ENCODE results near the gene MOB2. TPM values are rescaled to one million over a fixed set of nuclear protein-coding genes. Genes with fewer than 3 reads are reported as not detected.

The MOB2 gene
- total and polyA plus RNA-seq, 2 donors (not counting 1 experiment from before 2014, with no cell fraction given) = 13.1 to 30.1 TPM

DNA sequence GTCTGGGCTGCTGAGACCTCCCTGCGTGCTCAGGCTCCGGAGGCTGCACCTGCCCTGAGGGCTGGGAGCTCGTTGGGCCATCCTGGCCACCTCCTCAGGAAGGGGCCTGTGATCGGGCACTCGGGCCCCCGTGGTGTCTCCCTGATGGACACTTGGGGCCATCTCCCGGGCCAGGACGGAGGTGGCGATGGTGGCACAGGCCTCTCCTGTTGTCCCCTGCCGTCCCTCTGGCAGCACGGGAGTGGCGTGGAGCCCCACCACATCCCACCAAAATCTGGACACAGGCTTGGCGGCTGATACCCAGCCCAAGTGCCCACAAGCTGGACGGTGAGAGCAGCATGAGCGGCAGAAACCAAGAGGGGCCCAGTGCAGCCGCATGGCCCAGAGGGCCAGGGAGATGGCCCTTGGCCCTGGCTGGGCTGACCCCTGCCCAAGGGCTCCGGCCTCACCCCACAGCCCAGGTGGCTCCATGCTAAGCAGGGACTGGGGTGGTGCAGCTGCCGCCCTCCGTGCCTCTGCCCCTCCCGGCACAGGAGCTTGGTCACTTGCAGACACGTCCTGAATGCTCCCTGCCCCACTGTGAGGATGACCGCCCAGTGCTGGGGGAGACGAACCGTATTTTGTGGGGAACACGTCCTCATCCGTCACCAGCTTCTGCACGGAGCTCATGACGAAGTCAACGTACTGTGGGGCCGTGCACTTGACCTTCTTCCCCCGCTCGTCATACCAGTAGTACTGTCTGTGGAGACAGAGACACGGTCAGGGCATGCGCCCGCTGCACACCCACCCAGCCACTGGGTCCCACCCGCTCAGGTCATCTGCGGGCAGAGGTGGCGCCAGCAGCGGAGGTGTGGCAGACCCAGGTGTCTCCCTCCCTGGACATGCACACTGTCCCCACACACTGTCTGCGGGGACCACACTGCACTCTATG, 15.6 kb downstream of the MOB2 start:
- H3K9me3 ChIP-seq (ENCODE audit: control insufficient read depth, insufficient read depth, low read depth, low read length) = no peaks in the 10 kb centered on the region
- peaks cover 1% of the 10 kb centered on the region for H3K36me3 ChIP-seq (ENCODE audit: control insufficient read depth, insufficient read depth, low read length)
- H2AFZ ChIP-seq (ENCODE audit: low read length) = no peak overlapping the region
- H3K9ac ChIP-seq (ENCODE audit: insufficient read depth, low read length) = no peak overlapping the region
- no peaks in the 10 kb centered on the region for H4K20me1 ChIP-seq (ENCODE audit: control insufficient read depth, extremely low read depth, insufficient read depth, low read length)
- no peaks in the 10 kb centered on the region for H3K4me1 ChIP-seq (ENCODE audit: control insufficient read depth, extremely low read depth, insufficient read depth, low read length)
- no peaks in the 10 kb centered on the region for H3K79me2 ChIP-seq (ENCODE audit: control insufficient read depth, insufficient read depth, low read length)
- H3K4me3 ChIP-seq (replicated peaks in 1 of 4; ENCODE audit: control extremely low read depth in 1 of 4, insufficient read depth in 1 of 4, low read depth in 3 of 4, low read length in 4 of 4) = no peak overlapping the region
- H3K27ac ChIP-seq (ENCODE audit: insufficient read depth, low read length) = no peak overlapping the region
- no peak overlapping the region for H3K4me2 ChIP-seq (ENCODE audit: extremely low read depth, insufficient read depth, low read length)
- DNase-seq (ENCODE audit: low read depth in 2 of 2) = no peak
- no peaks in the 10 kb centered on the region for H3K27me3 ChIP-seq (ENCODE audit: control insufficient read depth, insufficient read depth, low read length)
- TF ChIP-seq, protein P1, sequence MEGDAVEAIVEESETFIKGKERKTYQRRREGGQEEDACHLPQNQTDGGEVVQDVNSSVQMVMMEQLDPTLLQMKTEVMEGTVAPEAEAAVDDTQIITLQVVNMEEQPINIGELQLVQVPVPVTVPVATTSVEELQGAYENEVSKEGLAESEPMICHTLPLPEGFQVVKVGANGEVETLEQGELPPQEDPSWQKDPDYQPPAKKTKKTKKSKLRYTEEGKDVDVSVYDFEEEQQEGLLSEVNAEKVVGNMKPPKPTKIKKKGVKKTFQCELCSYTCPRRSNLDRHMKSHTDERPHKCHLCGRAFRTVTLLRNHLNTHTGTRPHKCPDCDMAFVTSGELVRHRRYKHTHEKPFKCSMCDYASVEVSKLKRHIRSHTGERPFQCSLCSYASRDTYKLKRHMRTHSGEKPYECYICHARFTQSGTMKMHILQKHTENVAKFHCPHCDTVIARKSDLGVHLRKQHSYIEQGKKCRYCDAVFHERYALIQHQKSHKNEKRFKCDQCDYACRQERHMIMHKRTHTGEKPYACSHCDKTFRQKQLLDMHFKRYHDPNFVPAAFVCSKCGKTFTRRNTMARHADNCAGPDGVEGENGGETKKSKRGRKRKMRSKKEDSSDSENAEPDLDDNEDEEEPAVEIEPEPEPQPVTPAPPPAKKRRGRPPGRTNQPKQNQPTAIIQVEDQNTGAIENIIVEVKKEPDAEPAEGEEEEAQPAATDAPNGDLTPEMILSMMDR (conservative IDR thresholded peaks at IDR 0.05 in 1 of 2, IDR thresholded peaks at IDR 0.05 in 1 of 2; ENCODE audit: low read depth in 1 of 2, low read length in 2 of 2) = no peak
- TF ChIP-seq EZH2 (IDR thresholded peaks at IDR 0.05; ENCODE audit: low read length, missing control alignments) = no peak

DNA sequence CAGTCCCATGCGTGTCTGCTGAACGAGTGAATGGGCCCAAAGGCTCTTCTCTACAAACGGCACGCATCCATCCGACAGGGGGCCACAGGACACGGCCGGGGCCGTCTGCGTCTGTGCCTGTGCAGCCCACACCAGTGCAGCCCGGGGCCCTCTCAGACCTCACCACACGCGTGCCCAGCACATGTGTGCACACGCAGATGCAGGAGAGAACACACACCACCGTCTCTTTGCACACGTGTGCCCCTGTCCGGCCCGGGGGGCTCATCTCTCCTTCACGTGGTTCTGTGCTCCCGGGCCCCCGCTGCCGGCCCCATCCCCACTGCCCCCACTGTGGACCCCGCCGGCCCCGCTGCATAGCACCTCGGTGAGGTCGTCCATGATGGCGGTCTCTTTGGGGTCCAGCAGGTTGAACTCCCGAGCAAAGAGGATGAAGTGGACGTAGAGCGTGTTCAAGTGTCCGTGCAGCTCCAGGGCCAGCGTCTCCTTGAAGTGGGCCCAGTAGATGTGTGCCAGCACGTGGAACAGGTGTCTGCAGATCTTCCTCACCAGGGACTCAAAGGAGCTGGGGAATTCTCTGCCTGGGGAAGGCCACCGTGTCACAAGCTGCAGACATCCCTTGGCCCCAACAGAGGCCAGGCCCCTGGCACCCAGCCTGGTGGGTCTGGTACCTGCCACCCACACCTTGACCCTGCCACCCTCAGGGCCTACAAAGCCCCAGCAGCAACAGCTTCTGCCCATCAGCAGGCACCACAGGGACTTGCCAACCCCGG, 16.5 kb downstream of the MOB2 start:
- Histone ChIP-seq H2AFZ (ENCODE audit: low read length) (no peak overlapping the region), H3K27ac (ENCODE audit: insufficient read depth, low read length) (no peak overlapping the region), H4K20me1 (ENCODE audit: control insufficient read depth, extremely low read depth, insufficient read depth, low read length) (no peaks in the 10 kb centered on the region), H3K4me1 (ENCODE audit: control insufficient read depth, extremely low read depth, insufficient read depth, low read length) (no peaks in the 10 kb centered on the region), H3K9me3 (ENCODE audit: control insufficient read depth, insufficient read depth, low read depth, low read length) (no peaks in the 10 kb centered on the region), H3K27me3 (ENCODE audit: control insufficient read depth, insufficient read depth, low read length) (no peaks in the 10 kb centered on the region), H3K79me2 (ENCODE audit: control insufficient read depth, insufficient read depth, low read length) (no peaks in the 10 kb centered on the region), H3K4me3 (replicated peaks in 1 of 4; ENCODE audit: control extremely low read depth in 1 of 4, insufficient read depth in 1 of 4, low read depth in 3 of 4, low read length in 4 of 4) (no peak overlapping the region), H3K4me2 (ENCODE audit: extremely low read depth, insufficient read depth, low read length) (no peak overlapping the region), H3K36me3 (ENCODE audit: control insufficient read depth, insufficient read depth, low read length) (peaks cover 1% of the 10 kb centered on the region), H3K9ac (ENCODE audit: insufficient read depth, low read length) (no peak overlapping the region)
- DNase-seq (ENCODE audit: low read depth in 2 of 2) = no peak
- no peak for TF ChIP-seq EZH2 (IDR thresholded peaks at IDR 0.05; ENCODE audit: low read length, missing control alignments)
- TF ChIP-seq, protein P1 (conservative IDR thresholded peaks at IDR 0.05 in 1 of 2, IDR thresholded peaks at IDR 0.05 in 1 of 2; ENCODE audit: low read depth in 1 of 2, low read length in 2 of 2) = no peak

DNA sequence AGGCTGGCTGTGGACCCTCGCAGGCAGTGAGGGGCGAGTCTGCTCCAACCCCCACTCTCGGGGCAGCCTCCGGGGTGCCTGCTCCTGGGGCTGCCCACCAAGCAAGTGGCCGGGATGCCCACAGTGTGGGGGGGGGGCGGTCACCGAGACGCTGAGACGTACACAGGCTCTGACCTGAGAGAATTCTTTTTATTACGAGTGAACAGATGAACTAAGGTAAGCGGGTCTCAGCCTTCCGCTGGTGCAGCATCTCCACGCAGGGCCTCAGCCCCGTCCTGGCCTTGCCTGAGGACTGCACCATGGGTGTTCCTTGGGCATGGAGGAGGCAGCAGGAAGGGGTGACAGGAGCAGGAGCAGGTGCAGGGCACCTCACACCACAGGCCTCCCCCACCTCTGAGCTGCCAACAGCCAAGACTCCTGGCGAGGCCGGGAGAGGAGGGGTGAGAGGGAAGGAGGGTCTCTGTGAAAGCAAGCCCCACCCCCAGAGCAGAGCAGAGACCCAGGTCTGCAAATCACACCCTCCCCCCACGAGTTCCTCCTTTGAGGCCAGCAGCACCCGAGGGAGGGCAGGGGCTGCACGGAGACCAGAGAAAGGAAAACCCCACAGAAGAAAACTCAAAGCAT, 17.2 kb downstream of the MOB2 start:
- TF ChIP-seq EZH2 (IDR thresholded peaks at IDR 0.05; ENCODE audit: low read length, missing control alignments) = no peak
- TF ChIP-seq, protein P1 (conservative IDR thresholded peaks at IDR 0.05 in 1 of 2, IDR thresholded peaks at IDR 0.05 in 1 of 2; ENCODE audit: low read depth in 1 of 2, low read length in 2 of 2) = no peak
- Histone ChIP-seq H2AFZ (ENCODE audit: low read length) (no peak overlapping the region), H3K4me2 (ENCODE audit: extremely low read depth, insufficient read depth, low read length) (no peak overlapping the region), H3K27ac (ENCODE audit: insufficient read depth, low read length) (no peak overlapping the region), H3K9ac (ENCODE audit: insufficient read depth, low read length) (no peak overlapping the region), H3K79me2 (ENCODE audit: control insufficient read depth, insufficient read depth, low read length) (no peaks in the 10 kb centered on the region), H3K9me3 (ENCODE audit: control insufficient read depth, insufficient read depth, low read depth, low read length) (no peaks in the 10 kb centered on the region), H3K4me1 (ENCODE audit: control insufficient read depth, extremely low read depth, insufficient read depth, low read length) (no peaks in the 10 kb centered on the region), H3K36me3 (ENCODE audit: control insufficient read depth, insufficient read depth, low read length) (peaks cover 1% of the 10 kb centered on the region), H4K20me1 (ENCODE audit: control insufficient read depth, extremely low read depth, insufficient read depth, low read length) (no peaks in the 10 kb centered on the region), H3K4me3 (replicated peaks in 1 of 4; ENCODE audit: control extremely low read depth in 1 of 4, insufficient read depth in 1 of 4, low read depth in 3 of 4, low read length in 4 of 4) (no peak overlapping the region), H3K27me3 (ENCODE audit: control insufficient read depth, insufficient read depth, low read length) (no peaks in the 10 kb centered on the region)
- no peak for DNase-seq (ENCODE audit: low read depth in 2 of 2)
